CD1c-positive myeloid dendritic cell (primary cell): ENCODE data around the gene DDX1.

Experiments
- DNase-seq: peaks from one replicate; pipeline ENCODE4 v3.0.0-alpha.2; 2016; ENCODE audit errors: extremely low spot score

The DDX1 gene

DNA sequence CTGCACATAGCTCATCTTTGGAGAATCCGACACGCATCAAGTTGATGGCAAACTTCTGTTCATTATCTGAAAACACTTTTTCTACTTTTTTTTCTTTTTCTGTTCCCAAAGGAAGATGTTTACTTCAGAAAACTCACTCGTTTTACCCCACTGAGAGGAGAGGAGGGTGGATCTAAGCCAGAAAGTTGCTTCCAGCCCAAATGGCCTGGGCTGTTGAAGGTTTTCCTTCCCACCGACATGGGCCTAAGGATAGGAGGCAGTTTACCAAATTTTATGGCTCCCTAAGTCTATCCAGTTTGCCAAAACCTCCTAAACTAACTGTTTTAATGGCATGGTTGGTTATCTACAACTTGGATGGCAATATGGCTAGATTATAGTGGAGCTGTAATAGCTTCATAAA, 70.4 kb downstream of the DDX1 start:
- DNase-seq = no peak

DNA sequence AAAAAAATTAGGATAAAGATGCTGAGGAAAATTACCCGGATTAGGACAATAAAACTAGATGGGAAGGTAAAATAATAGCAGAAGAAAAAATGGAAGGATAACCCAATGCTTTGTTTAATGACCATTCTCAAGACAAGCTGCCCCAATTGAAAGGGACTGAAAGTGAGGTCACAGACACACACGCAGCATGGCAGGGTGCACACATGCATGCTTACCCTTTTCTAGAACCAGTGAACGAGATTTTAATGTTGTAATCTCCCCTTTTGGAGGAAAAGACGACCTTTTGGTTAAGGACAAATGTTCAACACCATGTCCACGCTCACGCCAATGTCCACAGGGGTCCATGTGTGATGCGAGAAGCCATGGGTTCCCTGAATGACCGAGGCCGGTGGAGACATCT, 70.9 kb downstream of the DDX1 start:
- no peak for DNase-seq

DNA sequence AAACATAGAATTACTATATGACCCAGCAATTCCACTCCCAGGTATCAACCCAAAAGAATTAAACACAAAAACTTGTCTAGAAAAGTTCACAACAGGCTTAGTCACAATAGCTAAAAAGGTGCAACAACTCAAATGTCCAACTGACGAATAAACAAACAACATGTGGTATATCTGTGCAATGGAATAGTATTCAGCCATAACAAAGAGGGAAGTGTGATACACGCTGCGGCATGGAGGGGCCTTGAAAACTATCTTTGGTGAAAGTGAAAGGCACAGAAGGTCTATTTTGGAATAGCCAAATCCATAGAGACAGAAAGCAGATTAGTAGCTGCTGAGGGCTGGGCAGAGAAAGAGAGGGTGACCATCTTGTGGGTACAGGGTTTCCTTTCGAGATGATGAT, 72.1 kb downstream of the DDX1 start:
- DNase-seq = no peak

GRCh38 chr2:15664273-15665066, 72.8 kb downstream of the DDX1 start:
- no peak for DNase-seq

DNA sequence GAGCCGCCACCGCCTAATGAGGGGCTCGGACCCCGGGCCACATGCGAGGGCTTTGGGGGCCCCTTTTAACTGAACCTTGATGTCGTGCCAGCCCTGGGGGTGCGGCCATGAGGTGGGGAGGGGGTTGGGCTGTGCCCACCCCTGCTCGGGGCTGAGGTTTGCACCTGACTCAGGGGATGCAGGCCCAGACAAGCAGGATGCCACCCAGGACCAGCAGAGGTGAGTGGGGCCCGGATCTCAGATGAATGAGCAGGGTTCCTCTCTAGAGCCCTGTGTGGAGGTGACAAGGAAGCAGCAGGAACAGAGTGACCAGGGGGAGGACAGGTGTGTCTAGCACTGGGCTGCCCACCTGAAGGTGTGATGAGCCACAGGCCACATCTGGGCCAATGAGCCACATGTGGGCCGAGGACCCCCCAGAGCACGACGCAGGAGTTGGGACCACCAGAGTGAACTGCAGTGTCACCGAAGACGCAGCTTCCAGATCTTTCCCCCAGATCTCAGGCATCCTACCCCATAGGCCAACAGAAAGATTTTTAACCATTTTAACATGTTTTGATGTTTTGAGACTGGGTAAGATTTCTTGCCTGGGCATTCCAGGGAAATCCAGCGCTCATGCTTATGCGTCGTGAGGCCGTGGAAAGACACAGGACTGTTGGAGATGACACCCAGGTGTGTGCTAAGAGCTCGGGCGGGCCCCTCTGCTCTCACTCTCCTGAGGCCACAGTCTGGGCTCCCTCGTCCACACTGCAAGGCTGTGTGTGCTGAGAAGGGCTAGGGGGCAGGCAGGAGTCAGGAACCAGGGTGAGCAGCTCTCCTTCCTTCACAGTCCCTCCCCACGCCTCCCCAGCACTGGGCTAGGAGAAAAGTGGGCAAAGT, 73.6 kb downstream of the DDX1 start:
- DNase-seq = no peak

DNA sequence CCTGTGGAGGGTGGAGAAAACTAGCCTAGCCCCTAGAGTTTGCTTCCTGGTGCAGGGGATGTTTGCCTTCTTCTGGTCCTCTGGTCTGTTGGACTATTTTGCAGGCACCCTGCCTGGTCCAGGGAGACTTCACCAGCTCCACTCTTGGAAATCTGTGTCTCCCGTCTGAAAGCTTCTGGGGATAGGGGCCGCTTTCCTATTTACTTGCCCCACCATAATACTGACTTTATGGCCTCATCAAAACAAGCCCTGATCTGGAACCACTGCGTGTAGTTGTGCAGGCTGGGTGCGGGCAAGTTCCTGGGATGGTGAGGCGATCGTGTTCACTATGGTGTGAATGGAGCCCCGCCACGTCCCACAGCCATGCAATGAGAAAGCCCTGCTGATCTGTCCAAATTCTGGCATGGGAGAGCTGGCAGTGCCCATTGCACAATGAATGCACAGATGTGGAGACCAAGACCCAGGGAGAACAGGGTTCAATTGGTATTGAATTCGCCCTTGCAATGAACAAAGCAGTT, 74.3 kb downstream of the DDX1 start:
- DNase-seq = no peak

- DNase-seq = no peak
Measured at GRCh38 chr2:15666861-15667808, 75.5 kb downstream of the DDX1 start.

DNA sequence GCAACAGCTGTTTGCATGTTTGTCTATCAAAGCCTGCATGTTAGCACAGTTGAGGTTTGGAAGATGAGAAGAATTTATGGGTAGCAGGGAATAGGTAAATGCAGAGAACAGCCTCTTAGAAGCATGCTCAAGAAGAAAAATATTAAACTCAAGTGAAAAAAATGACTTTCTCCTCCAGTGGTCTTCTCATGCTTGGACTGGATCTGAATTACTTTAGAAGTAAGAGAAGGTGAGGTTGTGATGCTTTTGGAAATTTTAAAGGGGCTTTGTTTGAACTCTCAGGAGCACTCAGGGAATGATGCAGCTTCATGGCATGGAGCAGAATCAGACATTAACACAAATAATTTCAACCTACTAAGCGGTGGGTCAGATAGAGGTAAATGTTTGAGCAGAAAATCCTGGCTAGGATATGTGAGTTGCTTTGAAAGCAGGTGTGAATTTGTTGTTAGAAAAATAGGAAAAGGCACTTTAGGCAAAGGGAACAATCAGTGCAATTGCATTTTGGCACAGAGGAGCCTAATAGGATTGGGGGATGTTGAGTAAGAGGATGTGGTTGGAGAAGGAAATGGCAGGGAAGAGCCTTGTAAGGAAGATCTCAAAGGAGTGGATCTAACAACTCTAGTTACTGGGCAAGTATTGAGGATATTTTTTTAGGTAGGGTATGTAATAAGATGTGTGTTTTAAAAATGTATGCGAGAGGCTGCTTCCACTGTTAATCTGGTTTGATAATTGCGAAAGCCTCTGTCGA, 76.3 kb downstream of the DDX1 start:
- DNase-seq = no peak

- no peak for DNase-seq
Measured at GRCh38 chr2:15668611-15669305, 77.1 kb downstream of the DDX1 start.

- DNase-seq = no peak
Measured at GRCh38 chr2:15669375-15669910, 77.8 kb downstream of the DDX1 start.

GRCh38 chr2:15670469-15670868, 78.8 kb downstream of the DDX1 start:
- DNase-seq = no peak

DNA sequence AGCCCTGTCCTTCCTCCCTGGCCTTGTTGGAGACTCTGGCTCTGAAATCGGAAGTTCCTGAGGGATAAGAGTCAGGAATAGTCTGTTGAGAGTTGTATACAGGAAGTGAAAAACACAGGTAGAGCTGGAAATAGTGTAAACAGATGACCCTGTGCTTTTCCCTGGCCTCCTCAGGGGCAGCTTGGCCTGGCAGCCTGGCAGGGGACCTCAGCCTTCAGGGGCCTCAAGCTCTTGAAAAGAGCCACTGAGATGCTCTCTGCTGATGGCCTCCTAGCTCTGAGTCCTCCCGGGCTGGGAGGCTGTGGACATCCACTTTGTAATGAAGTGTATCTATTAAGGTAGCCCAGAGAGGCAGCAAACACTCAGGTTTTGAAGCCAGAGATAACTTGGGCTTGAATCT, 79.3 kb downstream of the DDX1 start:
- DNase-seq = no peak

- DNase-seq = no peak
Measured at GRCh38 chr2:15671409-15671808, 79.7 kb downstream of the DDX1 start.

DNA sequence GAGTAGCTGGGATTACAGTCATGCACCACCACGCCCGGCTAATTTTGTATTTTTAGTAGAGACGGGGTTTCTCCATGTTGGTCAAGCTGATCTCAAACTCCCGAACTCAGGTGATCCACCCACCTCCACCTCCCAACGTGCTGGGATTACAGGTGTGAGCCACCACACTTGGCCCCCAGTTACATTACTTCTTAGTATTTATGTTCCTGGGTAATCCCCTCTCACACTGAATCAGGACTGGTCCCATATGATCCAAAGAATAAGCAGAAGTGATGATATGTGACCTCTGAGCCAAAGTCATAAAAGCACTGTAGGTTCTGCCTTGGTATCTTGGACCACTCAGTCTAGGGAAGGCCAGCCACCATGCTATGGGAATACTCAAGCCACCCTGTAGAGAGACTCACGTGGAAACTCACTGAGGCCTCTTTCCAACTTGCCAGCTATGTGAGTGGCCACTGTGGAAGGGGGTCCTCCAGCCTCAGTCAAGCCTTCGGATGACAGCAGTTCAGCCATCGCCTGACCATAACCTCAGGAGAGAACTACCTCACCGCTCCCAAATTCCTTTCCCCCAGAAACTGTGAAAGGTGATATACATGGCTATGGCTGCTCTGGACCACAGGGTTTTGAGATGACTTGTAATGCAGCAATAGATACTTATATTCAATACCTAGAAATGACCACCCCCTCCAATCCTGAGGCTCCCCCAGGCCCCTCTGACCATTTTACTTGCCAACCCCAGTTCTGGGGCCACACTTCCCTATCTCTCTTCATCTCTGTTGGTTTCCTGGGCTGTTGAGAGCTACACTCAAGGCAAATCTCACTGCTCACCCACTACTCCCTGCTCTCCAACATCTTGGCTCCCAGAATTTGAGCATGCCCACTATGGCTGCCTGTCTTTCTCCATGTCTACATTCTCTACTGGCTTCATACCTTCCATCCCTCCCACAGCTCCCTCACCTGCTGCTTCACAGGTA, 80.5 kb downstream of the DDX1 start:
- no peak for DNase-seq

- no peak for DNase-seq
Measured at GRCh38 chr2:15672961-15673918, 81.6 kb downstream of the DDX1 start.

DNA sequence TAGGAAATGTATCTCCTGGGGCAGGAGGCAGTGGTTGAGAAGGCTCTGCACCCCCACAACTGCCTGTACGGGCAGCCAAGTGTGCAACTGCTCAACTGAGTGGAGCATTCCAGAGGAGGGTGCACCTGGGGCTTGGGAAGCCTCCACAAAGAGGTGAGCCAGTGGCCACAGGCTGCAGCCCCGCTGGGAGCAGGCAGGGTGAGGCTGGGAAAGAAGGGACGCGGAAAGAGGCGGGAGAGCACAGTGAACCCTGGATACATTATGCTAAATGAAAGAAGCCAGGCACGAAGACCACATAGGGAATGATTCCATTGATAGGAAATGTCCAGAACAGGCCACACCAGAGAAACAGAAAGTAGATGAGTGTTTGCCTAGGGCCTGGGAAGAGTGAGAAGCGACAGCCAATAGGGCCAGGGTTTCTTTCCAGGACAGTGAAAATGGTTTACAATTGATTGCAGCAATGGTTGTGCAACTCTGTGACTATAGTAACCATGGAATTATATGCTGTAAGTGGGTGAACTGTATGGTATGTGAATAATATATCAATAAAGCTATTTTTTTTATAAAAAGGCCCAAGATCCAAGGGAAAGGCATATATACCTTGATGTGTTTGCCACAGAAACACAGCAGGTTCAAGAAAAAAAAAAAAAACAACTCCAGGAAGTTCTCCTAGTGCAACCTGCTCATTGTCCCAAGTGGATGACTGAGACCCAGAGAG, 82.4 kb downstream of the DDX1 start:
- DNase-seq = no peak
